ENCODE data around the gene MYH13.

GRCh38 chr17:10275418-10275817 is 97.4 kb downstream of the MYH13 start:
- TF ChIP-seq POLR2A (IDR thresholded peaks at IDR 0.05; ENCODE audit: low read length) (no peak), GATA1 (IDR thresholded peaks at IDR 0.05; ENCODE audit: low read depth, low read length) (no peak)

Measured in erythroblast (primary cell).